GM23248 (cell line): Measurements from ENCODE around the gene COBLL1. TPM values are rescaled to one million over a fixed set of nuclear protein-coding genes. Genes with fewer than 3 reads are reported as not detected.
"Not testable (repeated sequence)": the region's sequence is repeated elsewhere in the genome, so short reads cannot be mapped to it uniquely, and the experiment has no call there.

Experiments used
- DNase-seq: peaks from one replicate; pipeline ENCODE4 v3.0.0-alpha.2; 2015
- H2AFZ ChIP-seq: fragments of 200-600 bp; sonication (generic); 2 replicates; pipeline ENCODE4 v1.6.1; 2016; ENCODE audit warnings: antibody characterized with exemption
- H3F3A ChIP-seq: fragments of 200-600 bp; sonication (generic); 2 replicates; pipeline ENCODE4 v1.6.1; 2016; ENCODE audit warnings: mild to moderate bottlenecking, antibody characterized with exemption, mixed run types; ENCODE audit not compliant: insufficient read depth
- H3K27ac ChIP-seq: fragments of 200-600 bp; sonication (generic); 2 replicates; pipeline ENCODE4 v1.5.1; 2016; ENCODE audit warnings: mild to moderate bottlenecking
- H3K27me3 ChIP-seq: fragments of 200-600 bp; sonication (generic); replicated peaks from 2 replicates; pipeline ENCODE4 v1.6.1; 2016; ENCODE audit warnings: mild to moderate bottlenecking; ENCODE audit not compliant: insufficient read depth
- H3K36me3 ChIP-seq: fragments of 200-600 bp; sonication (generic); 2 replicates; pipeline ENCODE4 v1.6.1; 2016; ENCODE audit warnings: low read depth, mild to moderate bottlenecking
- H3K4me1 ChIP-seq: fragments of 200-600 bp; sonication (generic); 2 replicates; pipeline ENCODE4 v1.6.1; 2016; ENCODE audit warnings: mild to moderate bottlenecking; ENCODE audit not compliant: insufficient read depth
- H3K4me2 ChIP-seq: fragments of 200-600 bp; sonication (generic); one replicate; pipeline ENCODE4 v1.6.1; 2016; ENCODE audit warnings: mild to moderate bottlenecking; ENCODE audit not compliant: unreplicated experiment
- H3K4me3 ChIP-seq: fragments of 200-600 bp; sonication (generic); 2 replicates; pipeline ENCODE4 v1.5.1; 2016; ENCODE audit warnings: mild to moderate bottlenecking
- H3K79me2 ChIP-seq: fragments of 200-600 bp; sonication (generic); 2 replicates; pipeline ENCODE4 v1.6.1; 2016; ENCODE audit warnings: mild to moderate bottlenecking; ENCODE audit not compliant: insufficient read depth
- H3K9ac ChIP-seq: fragments of 200-600 bp; sonication (generic); 2 replicates; pipeline ENCODE4 v1.6.1; 2016; ENCODE audit warnings: mild to moderate bottlenecking
- H3K9me2 ChIP-seq: fragments of 200-600 bp; sonication (generic); 2 replicates; pipeline ENCODE4 v1.6.1; 2016; ENCODE audit warnings: mixed run types, mild to moderate bottlenecking, moderate library complexity; ENCODE audit not compliant: insufficient read depth
- H3K9me3 ChIP-seq: fragments of 200-600 bp; sonication (generic); one replicate; pipeline ENCODE4 v1.6.1; 2017; ENCODE audit warnings: low read depth
- H4K20me1 ChIP-seq: fragments of 200-600 bp; sonication (generic); 2 replicates; pipeline ENCODE4 v1.6.0; 2016; ENCODE audit not compliant: insufficient read depth
- EZH2 ChIP-seq: fragments of 200-600 bp; sonication (generic); IDR thresholded peaks from 2 replicates; pipeline ENCODE4 v1.6.1; 2018; ENCODE audit warnings: antibody characterized with exemption, mild to moderate bottlenecking; ENCODE audit not compliant: insufficient read depth, poor library complexity, severe bottlenecking
- EZH2phosphoT487 ChIP-seq: fragments of 200-600 bp; sonication (generic); IDR thresholded peaks from 2 replicates; pipeline ENCODE4 v1.6.1; 2018; ENCODE audit warnings: antibody characterized with exemption, moderate library complexity, mild to moderate bottlenecking, low read depth; ENCODE audit not compliant: insufficient read depth
- WGBS, 2 experiments: methylation state at CpG; one replicate each; pipeline ENCODE4 v1.1.6; 2015 to 2017; ENCODE audit warnings: low lambda C conversion rate in 2 of 2, low coverage in 1 of 2; ENCODE audit errors: missing lambda C conversion rate in 2 of 2; 5-methylcytosine and 5-hydroxymethylcytosine counted together
- in situ Hi-C: fragments of 300-500 bp; cut with MboI; formaldehyde crosslinking; loops from 2 replicates; pipeline ENCODE4 v1.15.0; 2020
- polyA plus RNA-seq: library from polyadenylated mRNA; unstranded; fragments of >200 nt; fragmentation: Nextera tagmentation; extraction: Ambion mirVana; gene quantifications from 2 replicates; pipeline ENCODE4 v1.2.1, GENCODE V29; 2016
- total RNA-seq: library from RNA; depleted of rRNA; stranded (reverse); fragments of >200 nt; shearing (Covaris generic); gene quantifications from 2 replicates; pipeline ENCODE4 v1.2.3, GENCODE V29; 2014

COBLL1 gene
- total and polyA plus RNA-seq, 2 experiments from 2014 or later, result 1.8 to 2.2 TPM

GRCh38 chr2:164761737-164762460, 79.7 kb downstream of the COBLL1 start:
- no peak for TF ChIP-seq EZH2phosphoT487
- no peak for TF ChIP-seq EZH2
- 0 out of 2 replicates have a peak, but pooled peaks cover 6% of the 10 kb centered on the region for H3K4me1 ChIP-seq
- H3K9ac ChIP-seq, result no peak overlapping the region
- in situ Hi-C loops, result no loop called here
- H4K20me1 ChIP-seq, result no peaks in the 10 kb centered on the region
- H3K4me2 ChIP-seq, result no peak overlapping the region
- no peaks in the 10 kb centered on the region for H3K36me3 ChIP-seq
- H2AFZ ChIP-seq, result no peak overlapping the region
- DNase-seq, result no peak
- H3K4me3 ChIP-seq, result no peak overlapping the region
- no peaks in the 10 kb centered on the region for H3K9me3 ChIP-seq
- H3K9me2 ChIP-seq, result no peaks in the 10 kb centered on the region; the same call in 1 of the 2 replicates
- no peaks in the 10 kb centered on the region for H3K27me3 ChIP-seq
- 96 to 98% methylated on average over 1 of the region's 1 CpG for WGBS, 2 experiments
- H3K27ac ChIP-seq, result no peak overlapping the region
- no peaks in the 10 kb centered on the region for H3K79me2 ChIP-seq
- no peaks in the 10 kb centered on the region for H3F3A ChIP-seq

- H2AFZ ChIP-seq, H3K9me2 ChIP-seq, H3F3A ChIP-seq, DNase-seq, H3K4me3 ChIP-seq, H3K4me1 ChIP-seq, in situ Hi-C loops, H4K20me1 ChIP-seq, H3K79me2 ChIP-seq, H3K36me3 ChIP-seq, H3K27ac ChIP-seq, H3K9ac ChIP-seq, H3K9me3 ChIP-seq, H3K4me2 ChIP-seq, H3K27me3 ChIP-seq: not testable (repeated sequence)
- WGBS, 2 experiments, result 83 to 91% methylated on average over 8 to 9 of the region's 9 CpGs
Observed at GRCh38 chr2:164761201-164761600, 80.4 kb downstream of the COBLL1 start.

- no peak overlapping the region for H3K4me2 ChIP-seq
- no peak for TF ChIP-seq EZH2
- no peak for TF ChIP-seq EZH2phosphoT487
- H3K9me2 ChIP-seq, result no peaks in the 10 kb centered on the region
- H4K20me1 ChIP-seq, result no peaks in the 10 kb centered on the region
- in situ Hi-C loops, result no loop called here
- WGBS, 2 experiments, result 92 to 98% methylated on average over 2 of the region's 2 CpGs
- H3K36me3 ChIP-seq, result no peaks in the 10 kb centered on the region
- no peak overlapping the region for H3K4me3 ChIP-seq
- H3F3A ChIP-seq, result no peaks in the 10 kb centered on the region
- H3K9me3 ChIP-seq, result no peaks in the 10 kb centered on the region
- H3K9ac ChIP-seq, result no peak overlapping the region
- no peak overlapping the region for H2AFZ ChIP-seq
- H3K27ac ChIP-seq, result no peak overlapping the region
- no peak for DNase-seq
- H3K27me3 ChIP-seq, result no peaks in the 10 kb centered on the region
- H3K4me1 ChIP-seq, result 0 out of 2 replicates have a peak, but pooled peaks cover 6% of the 10 kb centered on the region
- no peaks in the 10 kb centered on the region for H3K79me2 ChIP-seq
Observed at GRCh38 chr2:164760179-164760578, 81.4 kb downstream of the COBLL1 start.

- 98 to 100% methylated on average over 2 of the region's 2 CpGs for WGBS, 2 experiments
- H4K20me1 ChIP-seq, result no peaks in the 10 kb centered on the region
- in situ Hi-C loops, result no loop called here
- no peak overlapping the region for H3K4me3 ChIP-seq
- 0 out of 2 replicates have a peak, but pooled peaks cover 6% of the 10 kb centered on the region for H3K4me1 ChIP-seq
- no peak overlapping the region for H3K27ac ChIP-seq
- no peaks in the 10 kb centered on the region for H3F3A ChIP-seq
- H3K9me3 ChIP-seq, result no peaks in the 10 kb centered on the region
- H3K36me3 ChIP-seq, result no peaks in the 10 kb centered on the region
- peak; percentile 65 for DNase-seq
- no peaks in the 10 kb centered on the region for H3K27me3 ChIP-seq
- H3K9ac ChIP-seq, result no peak overlapping the region
- no peaks in the 10 kb centered on the region for H3K79me2 ChIP-seq
- no peak overlapping the region for H3K4me2 ChIP-seq
- H3K9me2 ChIP-seq, result no peaks in the 10 kb centered on the region
- no peak overlapping the region for H2AFZ ChIP-seq
- TF ChIP-seq EZH2 (no peak), EZH2phosphoT487 (no peak)
Observed at GRCh38 chr2:164757934-164758695, 83.5 kb downstream of the COBLL1 start.
